ENCODE measurements around the gene UROD.

DNA sequence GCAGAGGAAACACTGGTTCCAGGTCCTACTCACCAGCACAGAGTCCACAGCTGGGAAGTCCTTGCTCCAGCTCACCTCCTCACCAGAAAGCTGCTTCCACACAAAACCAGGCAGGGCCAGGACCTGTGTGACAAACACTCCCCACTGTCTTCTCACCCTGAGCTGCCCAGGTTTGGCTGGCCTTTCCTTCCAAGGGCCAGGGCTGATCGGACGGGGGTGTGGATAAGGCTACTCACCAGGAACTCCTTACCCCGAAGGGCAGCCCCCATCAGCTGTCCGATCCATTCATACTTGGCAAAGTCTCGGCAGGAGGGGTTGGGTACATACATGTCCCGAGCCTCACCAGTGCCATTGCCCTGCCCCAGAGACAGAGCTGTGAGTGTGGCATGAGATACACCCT lies 6.3 kb upstream of the UROD start:
- TF ChIP-seq, protein P1, sequence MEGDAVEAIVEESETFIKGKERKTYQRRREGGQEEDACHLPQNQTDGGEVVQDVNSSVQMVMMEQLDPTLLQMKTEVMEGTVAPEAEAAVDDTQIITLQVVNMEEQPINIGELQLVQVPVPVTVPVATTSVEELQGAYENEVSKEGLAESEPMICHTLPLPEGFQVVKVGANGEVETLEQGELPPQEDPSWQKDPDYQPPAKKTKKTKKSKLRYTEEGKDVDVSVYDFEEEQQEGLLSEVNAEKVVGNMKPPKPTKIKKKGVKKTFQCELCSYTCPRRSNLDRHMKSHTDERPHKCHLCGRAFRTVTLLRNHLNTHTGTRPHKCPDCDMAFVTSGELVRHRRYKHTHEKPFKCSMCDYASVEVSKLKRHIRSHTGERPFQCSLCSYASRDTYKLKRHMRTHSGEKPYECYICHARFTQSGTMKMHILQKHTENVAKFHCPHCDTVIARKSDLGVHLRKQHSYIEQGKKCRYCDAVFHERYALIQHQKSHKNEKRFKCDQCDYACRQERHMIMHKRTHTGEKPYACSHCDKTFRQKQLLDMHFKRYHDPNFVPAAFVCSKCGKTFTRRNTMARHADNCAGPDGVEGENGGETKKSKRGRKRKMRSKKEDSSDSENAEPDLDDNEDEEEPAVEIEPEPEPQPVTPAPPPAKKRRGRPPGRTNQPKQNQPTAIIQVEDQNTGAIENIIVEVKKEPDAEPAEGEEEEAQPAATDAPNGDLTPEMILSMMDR (IDR thresholded peaks at IDR 0.05), result no peak
- TF ChIP-seq POLR2A (IDR thresholded peaks at IDR 0.05; ENCODE audit: low read depth), result no peak
- TF ChIP-seq EP300 (IDR thresholded peaks at IDR 0.05), result no peak
- no peak for TF ChIP-seq POLR2AphosphoS5 (IDR thresholded peaks at IDR 0.05)

Measured in esophagus muscularis mucosa (tissue), 4 donors.